Keratinocyte (primary cell): ENCODE data around the gene TTC28. TPM values are rescaled to one million over a fixed set of nuclear protein-coding genes. Genes with fewer than 3 reads are reported as not detected.

Source experiments
- DNase-seq: peaks from one replicate; pipeline ENCODE4 v3.0.0-alpha.2; 2011; ENCODE audit warnings: low read depth, missing footprints, low spot score
- FAIRE-seq: peaks from 2 replicates; lab custom pipeline; 2011; peaks lifted over from hg19 to GRCh38; lab: Jason Lieb, UNC
- H2AFZ ChIP-seq: 2 replicates; pipeline ENCODE4 v1.6.0; 2012; ENCODE audit warnings: low read length, control low read depth, inconsistent platforms; ENCODE audit not compliant: control insufficient read depth
- H3K27ac ChIP-seq: 2 replicates; pipeline ENCODE4 v1.5.1; 2011; ENCODE audit warnings: low read length; ENCODE audit not compliant: control insufficient read depth, insufficient read depth
- H3K27me3 ChIP-seq: 3 replicates; pipeline ENCODE4 v1.6.0; 2011; ENCODE audit warnings: low read length; ENCODE audit not compliant: control insufficient read depth, insufficient read depth; ENCODE audit errors: extremely low read depth
- H3K36me3 ChIP-seq, 2 experiments: 2 replicates in 1 of 2; 3 replicates in 1 of 2; pipeline ENCODE4 v1.5.1; 2011; ENCODE audit warnings: low read length in 2 of 2, mild to moderate bottlenecking in 1 of 2; ENCODE audit not compliant: control insufficient read depth in 2 of 2, insufficient read depth in 2 of 2; ENCODE audit errors: extremely low read depth in 1 of 2
- H3K4me1 ChIP-seq: 3 replicates; pipeline ENCODE4 v1.5.1; 2011; ENCODE audit warnings: low read length; ENCODE audit not compliant: control insufficient read depth, insufficient read depth; ENCODE audit errors: extremely low read depth
- H3K4me2 ChIP-seq: 3 replicates; pipeline ENCODE4 v1.6.0; 2011; ENCODE audit warnings: low read depth, low read length; ENCODE audit not compliant: control insufficient read depth, insufficient read depth; ENCODE audit errors: extremely low read depth
- H3K4me3 ChIP-seq, 3 experiments: fragments of 200-600 bp in 1 of 3; sonication (generic) in 1 of 3; 2 replicates in 2 of 3; 3 replicates in 1 of 3; pipeline ENCODE4 v1.5.1; 2011 to 2016; ENCODE audit warnings: low read length in 3 of 3, mild to moderate bottlenecking in 3 of 3, control low read depth in 2 of 3, inconsistent platforms in 1 of 3, low read depth in 1 of 3, mixed read lengths in 1 of 3, mixed run types in 1 of 3, moderate library complexity in 1 of 3; ENCODE audit not compliant: control insufficient read depth in 2 of 3, insufficient read depth in 2 of 3; ENCODE audit errors: extremely low read depth in 1 of 3
- H3K79me2 ChIP-seq: 2 replicates; pipeline ENCODE4 v1.6.0; 2012; ENCODE audit warnings: low read length; ENCODE audit not compliant: control insufficient read depth, insufficient read depth
- H3K9ac ChIP-seq: 3 replicates; pipeline ENCODE4 v1.6.0; 2011; ENCODE audit warnings: low read length; ENCODE audit not compliant: control insufficient read depth, insufficient read depth; ENCODE audit errors: extremely low read depth
- H3K9me1 ChIP-seq: 3 replicates; pipeline ENCODE4 v1.6.0; 2011; ENCODE audit warnings: low read length; ENCODE audit not compliant: control insufficient read depth, insufficient read depth; ENCODE audit errors: extremely low read depth
- H3K9me3 ChIP-seq: 2 replicates; pipeline ENCODE4 v1.5.1; 2012; ENCODE audit warnings: low read depth, low read length; ENCODE audit not compliant: control insufficient read depth
- H4K20me1 ChIP-seq: 3 replicates; pipeline ENCODE4 v1.6.0; 2011; ENCODE audit warnings: low read length; ENCODE audit not compliant: control insufficient read depth, insufficient read depth; ENCODE audit errors: extremely low read depth
- EZH2 ChIP-seq: IDR thresholded peaks from one replicate; pipeline ENCODE4 v1.6.1; 2012; ENCODE audit warnings: inconsistent platforms, mild to moderate bottlenecking, low read length, moderate library complexity
- dilution Hi-C: fragments of 300-500 bp; cut with MboI; formaldehyde crosslinking; loops from one replicate; pipeline ENCODE4 v1.7.0; 2020; ENCODE audit warnings: low sequenced_read_pairs; ENCODE audit not compliant: extremely low pct_ligation_motif_present
- polyA plus RNA-seq, 5 experiments: library from polyadenylated mRNA; depleted of rRNA in 3 of 5; stranded (reverse) in 3 of 5; stranded (forward) in 1 of 5; unstranded in 1 of 5; fragments of >200 nt; gene quantifications; 1 replicate in 1 of 5; 2 replicates in 3 of 5; 3 replicates in 1 of 5; pipeline versions ENCODE4 v1.2.1 to v1.2.3, GENCODE V29; 2011 to 2012; ENCODE audit warnings: missing spikeins in 2 of 5, low read depth in 1 of 5, low replicate concordance in 1 of 5
- TF ChIP-seq, protein P1 (sequence below), 3 experiments: IDR thresholded peaks in 1 of 3; conservative IDR thresholded peaks in 1 of 3; optimal IDR thresholded peaks in 1 of 3; 2 replicates in 2 of 3; 3 replicates in 1 of 3; pipeline versions ENCODE3 to v1.5.1; 2011; ENCODE audit warnings: low read length in 3 of 3, mild to moderate bottlenecking in 3 of 3, moderate library complexity in 2 of 3, control low read depth in 1 of 3, inconsistent platforms in 1 of 3; ENCODE audit not compliant: insufficient read depth in 2 of 3; ENCODE audit errors: extremely low read depth in 1 of 3

Gene TTC28
- polyA plus RNA-seq, 1 donor (not counting 4 experiments of a cell fraction or from before 2014, with no cell fraction given) = 0.66 TPM

DNA sequence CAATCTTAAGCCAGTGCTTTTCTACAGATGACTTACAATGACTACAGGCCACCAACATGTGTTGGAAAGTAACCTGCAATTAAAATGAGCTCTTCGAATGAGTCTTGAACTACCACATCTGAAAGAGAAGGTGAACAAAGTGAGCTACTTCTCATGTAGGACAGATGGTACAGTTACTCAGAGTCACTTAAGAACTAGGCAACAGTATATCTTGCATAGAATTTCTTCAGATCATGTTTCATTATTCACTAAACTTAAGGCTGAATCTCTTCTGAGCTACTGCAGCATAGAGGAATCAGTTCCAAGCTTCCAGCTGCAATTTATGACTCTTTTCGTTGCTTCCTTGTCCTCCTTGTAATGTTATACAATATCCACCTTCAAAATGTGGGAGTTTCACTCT, 270.9 kb downstream of the TTC28 start:
- dilution Hi-C loops = no loop called here
- no peak for FAIRE-seq
- no peaks in the 10 kb centered on the region for H3K79me2 ChIP-seq
- TF ChIP-seq EZH2 = no peak
- TF ChIP-seq, protein P1, sequence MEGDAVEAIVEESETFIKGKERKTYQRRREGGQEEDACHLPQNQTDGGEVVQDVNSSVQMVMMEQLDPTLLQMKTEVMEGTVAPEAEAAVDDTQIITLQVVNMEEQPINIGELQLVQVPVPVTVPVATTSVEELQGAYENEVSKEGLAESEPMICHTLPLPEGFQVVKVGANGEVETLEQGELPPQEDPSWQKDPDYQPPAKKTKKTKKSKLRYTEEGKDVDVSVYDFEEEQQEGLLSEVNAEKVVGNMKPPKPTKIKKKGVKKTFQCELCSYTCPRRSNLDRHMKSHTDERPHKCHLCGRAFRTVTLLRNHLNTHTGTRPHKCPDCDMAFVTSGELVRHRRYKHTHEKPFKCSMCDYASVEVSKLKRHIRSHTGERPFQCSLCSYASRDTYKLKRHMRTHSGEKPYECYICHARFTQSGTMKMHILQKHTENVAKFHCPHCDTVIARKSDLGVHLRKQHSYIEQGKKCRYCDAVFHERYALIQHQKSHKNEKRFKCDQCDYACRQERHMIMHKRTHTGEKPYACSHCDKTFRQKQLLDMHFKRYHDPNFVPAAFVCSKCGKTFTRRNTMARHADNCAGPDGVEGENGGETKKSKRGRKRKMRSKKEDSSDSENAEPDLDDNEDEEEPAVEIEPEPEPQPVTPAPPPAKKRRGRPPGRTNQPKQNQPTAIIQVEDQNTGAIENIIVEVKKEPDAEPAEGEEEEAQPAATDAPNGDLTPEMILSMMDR (optimal IDR thresholded peaks at IDR 0.05 in 1 of 3, IDR thresholded peaks at IDR 0.05 in 1 of 3, conservative IDR thresholded peaks at IDR 0.05 in 1 of 3; ENCODE audit: extremely low read depth in 1 of 3, insufficient read depth in 2 of 3, low read length in 3 of 3) = no peak
- H3K27ac ChIP-seq = no peak overlapping the region
- no peak overlapping the region for H3K9ac ChIP-seq
- no peaks in the 10 kb centered on the region for H4K20me1 ChIP-seq
- H3K4me1 ChIP-seq = no peaks in the 10 kb centered on the region
- no peak for DNase-seq
- H3K36me3 ChIP-seq = no peaks in the 10 kb centered on the region
- H3K9me3 ChIP-seq = no peaks in the 10 kb centered on the region
- no peak overlapping the region for H3K4me3 ChIP-seq
- H3K4me2 ChIP-seq = no peak overlapping the region
- H2AFZ ChIP-seq = no peak overlapping the region
- peaks cover 5% of the 10 kb centered on the region for H3K27me3 ChIP-seq
- no peaks in the 10 kb centered on the region for H3K9me1 ChIP-seq

DNA sequence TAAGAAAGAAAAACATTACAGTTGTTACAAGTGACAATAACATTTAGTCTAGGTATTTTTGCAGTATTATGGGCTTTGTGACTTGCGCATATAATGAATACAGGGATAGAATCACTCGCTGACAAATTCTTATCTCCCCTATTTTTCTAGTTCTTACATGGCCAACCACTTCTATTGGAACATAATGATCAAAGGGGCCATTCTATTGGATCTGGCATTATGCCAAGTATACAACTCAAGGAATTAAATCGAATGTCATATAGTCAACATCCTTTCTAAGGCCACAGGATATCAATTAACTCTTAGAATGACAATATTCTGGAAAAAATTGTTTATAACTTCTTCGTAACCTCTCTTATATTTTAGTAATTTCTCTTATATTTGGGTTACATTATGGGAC, 272.0 kb downstream of the TTC28 start:
- no peaks in the 10 kb centered on the region for H3K4me1 ChIP-seq
- H3K79me2 ChIP-seq = no peaks in the 10 kb centered on the region
- no peak overlapping the region for H3K4me2 ChIP-seq
- no peaks in the 10 kb centered on the region for H3K9me1 ChIP-seq
- no peak overlapping the region for H3K4me3 ChIP-seq
- H3K27ac ChIP-seq = no peak overlapping the region
- TF ChIP-seq EZH2 = no peak
- TF ChIP-seq, protein P1 (optimal IDR thresholded peaks at IDR 0.05 in 1 of 3, IDR thresholded peaks at IDR 0.05 in 1 of 3, conservative IDR thresholded peaks at IDR 0.05 in 1 of 3; ENCODE audit: extremely low read depth in 1 of 3, insufficient read depth in 2 of 3, low read length in 3 of 3) = no peak
- peaks cover 5% of the 10 kb centered on the region for H3K27me3 ChIP-seq
- H3K9me3 ChIP-seq = no peaks in the 10 kb centered on the region
- no peak overlapping the region for H3K9ac ChIP-seq
- H4K20me1 ChIP-seq = no peaks in the 10 kb centered on the region
- dilution Hi-C loops = no loop called here
- FAIRE-seq (no peak), DNase-seq (no peak)
- no peaks in the 10 kb centered on the region for H3K36me3 ChIP-seq
- no peak overlapping the region for H2AFZ ChIP-seq
